HG02973 (cell line): Measurements from ENCODE around the gene OGT.
"Not testable (repeated sequence)": the region's sequence is repeated elsewhere in the genome, so short reads cannot be mapped to it uniquely, and the experiment has no call there.

Experiments
- ATAC-seq: cut with Tn5 transposase; IDR thresholded peaks from one replicate; pipeline ENCODE4 v1.9.1; 2021; ENCODE audit warnings: moderate library complexity; ENCODE audit not compliant: unreplicated experiment

OGT gene

GRCh38 chrX:71537743-71538142 lies 4.8 kb downstream of the OGT start:
- no peak for ATAC-seq

GRCh38 chrX:71540801-71541200 lies 7.9 kb downstream of the OGT start:
- ATAC-seq = peak; percentile 25

- peak; percentile 89 for ATAC-seq
Measured at GRCh38 chrX:71541210-71542022, 8.5 kb downstream of the OGT start.

- ATAC-seq = no peak
Measured at GRCh38 chrX:71542411-71542810, 9.5 kb downstream of the OGT start.

- ATAC-seq = no peak
Measured at GRCh38 chrX:71542825-71543224, 9.9 kb downstream of the OGT start.

- no peak for ATAC-seq
Measured at GRCh38 chrX:71543316-71543715, 10.4 kb downstream of the OGT start.

GRCh38 chrX:71545364-71545763 lies 12.5 kb downstream of the OGT start:
- ATAC-seq = no peak

- no peak for ATAC-seq
Measured at GRCh38 chrX:71546879-71547278, 14.0 kb downstream of the OGT start.

GRCh38 chrX:71547339-71547738 lies 14.4 kb downstream of the OGT start:
- ATAC-seq = no peak

GRCh38 chrX:71549986-71550385 lies 17.1 kb downstream of the OGT start:
- ATAC-seq = no peak

- ATAC-seq = no peak
Measured at GRCh38 chrX:71550578-71550977, 17.7 kb downstream of the OGT start.

GRCh38 chrX:71556036-71556435 lies 23.1 kb downstream of the OGT start:
- ATAC-seq = no peak

- no peak for ATAC-seq
Measured at GRCh38 chrX:71558920-71559319, 26.0 kb downstream of the OGT start.

GRCh38 chrX:71559773-71560172 lies 26.9 kb downstream of the OGT start:
- ATAC-seq = not testable (repeated sequence)

GRCh38 chrX:71563921-71564320 lies 31.0 kb downstream of the OGT start:
- ATAC-seq = no peak

GRCh38 chrX:71565474-71566041 lies 32.7 kb downstream of the OGT start:
- no peak for ATAC-seq

GRCh38 chrX:71571390-71571789 lies 38.5 kb downstream of the OGT start:
- ATAC-seq = not testable (repeated sequence)

- no peak for ATAC-seq
Measured at GRCh38 chrX:71573590-71573989, 40.7 kb downstream of the OGT start.

- no peak for ATAC-seq
Measured at GRCh38 chrX:71577682-71578081, 44.8 kb downstream of the OGT start.

GRCh38 chrX:71578253-71579135 lies 45.6 kb downstream of the OGT start, which contains the start of gene GCNA:
Gene GCNA, plus strand, starts transcription at chrX:71578437. Its CDS starts 2,385 bp downstream, at chrX:71580822.
- ATAC-seq = no peak

- no peak for ATAC-seq
Measured at GRCh38 chrX:71579136-71579989, 46.5 kb downstream of the OGT start.
